Fibroblast of mammary gland (primary cell): ENCODE results near the gene HIPK1.
"Not testable (repeated sequence)": the region's sequence is repeated elsewhere in the genome, so short reads cannot be mapped to it uniquely, and the experiment has no call there.

Experiments
- DNase-seq: peaks from one replicate; pipeline ENCODE4 v3.0.0-alpha.2; 2010; ENCODE audit warnings: low read depth
- H3K4me3 ChIP-seq: 2 replicates; pipeline ENCODE4 v1.5.1; 2011; ENCODE audit warnings: low read depth, mild to moderate bottlenecking, low read length, moderate library complexity; ENCODE audit not compliant: control insufficient read depth
- CTCF ChIP-seq: conservative IDR thresholded peaks from 2 replicates; pipeline ENCODE4 v1.5.1; 2011; ENCODE audit warnings: low read depth, low read length, inconsistent platforms; ENCODE audit not compliant: control insufficient read depth, insufficient read depth

HIPK1 gene

GRCh38 chr1:113946678-113947387 is 17.7 kb downstream of the HIPK1 start:
- no peak for TF ChIP-seq CTCF
- H3K4me3 ChIP-seq: no peak overlapping the region
- DNase-seq: no peak

- no peak for DNase-seq
- no peak overlapping the region for H3K4me3 ChIP-seq
- TF ChIP-seq CTCF: no peak
These were observed 18.4 kb downstream of the HIPK1 start for GRCh38 chr1:113947388-113948107.

DNA sequence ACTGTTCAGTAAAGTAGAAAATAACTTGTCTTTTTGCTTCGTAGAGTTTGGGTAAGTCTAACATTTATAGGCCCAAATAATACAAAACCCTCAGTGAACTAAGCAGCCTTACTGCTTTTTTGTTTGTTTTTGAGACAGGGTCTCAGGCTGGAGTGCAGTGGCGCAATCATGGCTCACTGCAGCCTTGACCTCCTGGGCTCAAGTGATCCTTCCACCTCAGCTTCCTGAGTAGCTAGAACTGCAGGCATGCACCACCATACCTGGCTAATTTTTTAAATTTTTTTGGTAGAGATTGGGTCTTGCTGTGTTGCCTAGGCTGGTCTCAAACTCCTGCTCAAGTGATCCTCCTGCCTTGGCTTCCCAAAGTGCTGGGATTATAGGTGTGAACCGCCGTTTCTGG is 19.0 kb downstream of the HIPK1 start:
- not testable (repeated sequence) for DNase-seq, H3K4me3 ChIP-seq

DNA sequence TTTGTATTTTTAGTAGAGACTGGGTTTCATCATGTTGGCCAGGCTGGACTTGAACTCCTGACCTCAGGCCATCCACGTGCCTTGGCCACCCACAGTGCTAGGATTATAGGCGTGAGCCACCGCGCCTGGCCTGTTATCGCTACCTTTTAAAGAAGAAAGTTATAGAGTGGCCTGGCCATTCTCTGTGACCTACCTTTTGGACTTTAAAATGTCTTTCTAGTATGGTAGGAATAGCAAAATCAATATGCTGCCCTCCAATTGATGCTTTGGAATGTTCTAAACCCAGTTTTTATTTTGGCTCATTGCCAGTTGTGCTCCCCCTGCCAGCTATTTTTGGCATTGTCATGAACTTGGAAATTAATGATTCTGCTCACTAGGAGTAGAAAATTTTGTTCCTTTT is 19.9 kb downstream of the HIPK1 start:
- no peak overlapping the region for H3K4me3 ChIP-seq
- peak; percentile 21 for DNase-seq
- peak; percentile 38 for TF ChIP-seq CTCF

DNA sequence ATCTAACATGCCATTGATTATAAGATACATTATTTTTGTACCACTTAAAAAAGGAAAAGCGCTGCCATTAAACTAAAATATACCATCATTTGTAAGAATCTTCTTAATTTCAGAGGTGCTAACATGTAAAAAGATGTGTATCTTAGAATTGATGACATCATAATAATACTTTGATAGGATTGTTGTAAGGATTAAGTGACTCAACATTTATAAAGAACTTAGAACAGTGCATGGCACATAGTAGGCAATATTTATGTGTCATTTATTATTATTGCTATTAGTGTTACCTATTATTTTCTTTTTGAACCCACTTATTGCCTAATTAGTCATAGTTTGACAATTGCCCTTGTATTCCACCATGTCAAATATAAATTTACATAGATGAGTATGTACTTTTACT is 21.8 kb downstream of the HIPK1 start:
- H3K4me3 ChIP-seq: no peak overlapping the region
- TF ChIP-seq CTCF: no peak
- no peak for DNase-seq

DNA sequence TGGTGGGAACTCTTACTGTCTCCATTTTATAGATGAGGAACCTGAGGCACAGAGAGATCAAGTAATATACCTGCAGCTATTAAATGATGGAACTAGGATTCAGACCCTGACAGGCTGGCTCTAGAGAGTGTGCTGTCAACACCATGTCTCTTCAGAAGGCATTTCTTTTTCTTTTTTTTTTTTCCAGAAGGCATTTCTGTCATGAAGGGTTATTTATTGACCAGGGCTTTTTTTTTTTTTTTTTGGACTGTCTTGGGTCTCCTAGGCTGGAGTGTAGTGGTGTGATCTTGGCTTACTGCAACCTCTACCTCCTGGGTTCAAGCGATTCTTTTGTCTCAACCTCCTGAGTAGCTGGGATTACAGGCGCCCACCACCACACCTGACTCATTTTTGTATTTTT is 22.6 kb downstream of the HIPK1 start:
- H3K4me3 ChIP-seq: no peak overlapping the region
- no peak for TF ChIP-seq CTCF
- no peak for DNase-seq

DNA sequence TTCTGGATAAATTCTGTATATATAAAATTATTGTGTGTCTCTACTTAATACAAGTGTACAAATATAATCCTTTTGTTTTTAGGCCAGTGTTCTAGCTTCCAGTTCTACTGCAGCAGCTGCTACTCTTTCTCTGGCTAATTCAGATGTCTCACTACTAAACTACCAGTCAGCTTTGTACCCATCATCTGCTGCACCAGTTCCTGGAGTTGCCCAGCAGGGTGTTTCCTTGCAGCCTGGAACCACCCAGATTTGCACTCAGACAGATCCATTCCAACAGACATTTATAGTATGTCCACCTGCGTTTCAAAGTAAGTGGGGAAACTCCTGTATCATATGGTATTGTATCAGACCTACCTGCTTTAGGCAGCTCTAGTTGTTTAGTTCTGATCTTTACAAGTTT is 28.9 kb downstream of the HIPK1 start:
- H3K4me3 ChIP-seq: no peak overlapping the region
- no peak for DNase-seq
- TF ChIP-seq CTCF: no peak
